Right renal cortex interstitium (tissue), 3 donors: ENCODE results near the gene CRACDL. TPM values are rescaled to one million over a fixed set of nuclear protein-coding genes. Genes with fewer than 3 reads are reported as not detected.
"Not testable (repeated sequence)": the region's sequence is repeated elsewhere in the genome, so short reads cannot be mapped to it uniquely, and the experiment has no call there.

ENCODE experiments used
- DNase-seq, 3 donors: peaks; one replicate each; pipeline ENCODE4 v3.0.0-alpha.2; 2013; ENCODE audit warnings: low read depth in 3 of 3, low spot score in 2 of 3
- polyA plus RNA-seq, 3 donors: library from polyadenylated mRNA; unstranded; fragments of 120-200 nt; gene quantifications; one replicate each; pipeline ENCODE4 v1.2.1, GENCODE V29; 2013; ENCODE audit not compliant: insufficient read length in 3 of 3

CRACDL gene
- polyA plus RNA-seq, 3 donors = 2.4 to 3.0 (median 2.5) TPM

GRCh38 chr2:98759827-98760625 is 176.0 kb downstream of the CRACDL start:
- DNase-seq = no peak

GRCh38 chr2:98759338-98759737 is 176.7 kb downstream of the CRACDL start:
- DNase-seq = no peak

- DNase-seq = no peak
Observed at GRCh38 chr2:98757904-98758421, 178.1 kb downstream of the CRACDL start.

- DNase-seq = no peak
Observed at GRCh38 chr2:98753801-98754200, 182.2 kb downstream of the CRACDL start.

- DNase-seq = not testable (repeated sequence)
Observed at GRCh38 chr2:98752711-98753110, 183.3 kb downstream of the CRACDL start.

GRCh38 chr2:98751748-98752147 is 184.3 kb downstream of the CRACDL start:
- no peak for DNase-seq

GRCh38 chr2:98750593-98751282 is 185.3 kb downstream of the CRACDL start:
- no peak for DNase-seq

- DNase-seq = no peak
Observed at GRCh38 chr2:98749066-98749450, 187.0 kb downstream of the CRACDL start.

GRCh38 chr2:98748292-98749065 is 187.5 kb downstream of the CRACDL start:
- no peak for DNase-seq

- DNase-seq = no peak
Observed at GRCh38 chr2:98747888-98748287, 188.1 kb downstream of the CRACDL start.

GRCh38 chr2:98746426-98746825 is 189.6 kb downstream of the CRACDL start:
- no peak for DNase-seq

- DNase-seq = no peak
Observed at GRCh38 chr2:98744595-98744994, 191.4 kb downstream of the CRACDL start.

Other genes with a start within 250 kb of the CRACDL start
- 10 to 100 TPM; 31.8 to 33.7 (median 33.0) TPM for gene MGAT4A, start 205.1 kb downstream of the CRACDL start, polyA plus RNA-seq
- gene C2orf15, start 205.5 kb upstream of the CRACDL start, polyA plus RNA-seq = 10 to 100 TPM; 11.2 to 13.5 (median 12.5) TPM
- 10 to 100 TPM; 12.0 to 13.8 (median 13.3) TPM for gene TSGA10, start 218.7 kb upstream of the CRACDL start, polyA plus RNA-seq
- gene LIPT1, start 218.7 kb upstream of the CRACDL start, polyA plus RNA-seq = 10 to 100 TPM; 12.9 to 15.4 (median 13.6) TPM
- 10 to 100 TPM; 47.2 to 56.4 (median 54.1) TPM for gene MITD1, start 244.8 kb upstream of the CRACDL start, polyA plus RNA-seq
- 10 to 100 TPM; 51.9 to 58.8 (median 53.0) TPM for gene MRPL30, start 245.0 kb upstream of the CRACDL start, polyA plus RNA-seq